Measurements from ENCODE around the gene COPS6. TPM values are rescaled to one million over a fixed set of nuclear protein-coding genes. Genes with fewer than 3 reads are reported as not detected.
A peak's percentile ranks its signal among the peaks of the same experiment; 100 is the strongest.

Gene COPS6
- total and polyA plus RNA-seq, 2 experiments from 2014 or later = 69.6 to 315 TPM

GRCh38 chr7:100119072-100119969 is 30.6 kb downstream of the COPS6 start, which contains the start of the genes CNPY4 and TAF6:
CNPY4 (plus strand) TSS chr7:100119634; CDS start chr7:100119745, 111 bp downstream.
TAF6 (minus strand) TSS chr7:100119358; CDS start chr7:100114209, 5,149 bp downstream.
- H3K4me3 ChIP-seq = peak within 1 kb of the TSS; percentile 88
- H3K4me1 ChIP-seq (ENCODE audit: low read depth) = peaks cover 8% of the 10 kb centered on the region
- no peak for TF ChIP-seq CTCF (IDR thresholded peaks at IDR 0.05; ENCODE audit: low read depth, low read length)
- H3K9me3 ChIP-seq (ENCODE audit: low read depth) = no peaks in the 10 kb centered on the region
- peak; percentile 96 to 98 for DNase-seq (ENCODE audit: low read depth in 1 of 2, low spot score in 1 of 2)
- H3K27ac ChIP-seq = peak within 1 kb of the TSS; percentile 95
- H3K27me3 ChIP-seq = no peaks in the 10 kb centered on the region
- no peaks in the 10 kb centered on the region for H3K36me3 ChIP-seq

GRCh38 chr7:100119970-100120732 is 31.4 kb downstream of the COPS6 start:
- H3K27ac ChIP-seq = peak overlapping the region; percentile 95
- TF ChIP-seq CTCF (IDR thresholded peaks at IDR 0.05; ENCODE audit: low read depth, low read length) = no peak
- H3K4me3 ChIP-seq = peak overlapping the region; percentile 88
- H3K36me3 ChIP-seq = no peaks in the 10 kb centered on the region
- H3K9me3 ChIP-seq (ENCODE audit: low read depth) = no peaks in the 10 kb centered on the region
- peaks cover 8% of the 10 kb centered on the region for H3K4me1 ChIP-seq (ENCODE audit: low read depth)
- DNase-seq (ENCODE audit: low read depth in 1 of 2, low spot score in 1 of 2) = peak; percentile 69 to 72
- H3K27me3 ChIP-seq = no peaks in the 10 kb centered on the region

- no peak for DNase-seq (ENCODE audit: low read depth in 1 of 2, low spot score in 1 of 2)
- H3K27me3 ChIP-seq = no peaks in the 10 kb centered on the region
- H3K9me3 ChIP-seq (ENCODE audit: low read depth) = no peaks in the 10 kb centered on the region
- peaks cover 8% of the 10 kb centered on the region for H3K4me1 ChIP-seq (ENCODE audit: low read depth)
- H3K4me3 ChIP-seq = no peak overlapping the region
- no peak overlapping the region for H3K27ac ChIP-seq
- TF ChIP-seq CTCF (IDR thresholded peaks at IDR 0.05; ENCODE audit: low read depth, low read length) = no peak
- no peaks in the 10 kb centered on the region for H3K36me3 ChIP-seq
Observed at GRCh38 chr7:100120733-100121036, 31.9 kb downstream of the COPS6 start.

GRCh38 chr7:100122067-100122466 is 33.3 kb downstream of the COPS6 start:
- no peak for TF ChIP-seq CTCF (IDR thresholded peaks at IDR 0.05; ENCODE audit: low read depth, low read length)
- Histone ChIP-seq H3K27me3 (no peaks in the 10 kb centered on the region), H3K36me3 (no peaks in the 10 kb centered on the region), H3K4me3 (no peak overlapping the region), H3K9me3 (ENCODE audit: low read depth) (no peaks in the 10 kb centered on the region), H3K27ac (no peak overlapping the region), H3K4me1 (ENCODE audit: low read depth) (peaks cover 8% of the 10 kb centered on the region)
- DNase-seq (ENCODE audit: low read depth in 1 of 2, low spot score in 1 of 2) = no peak

- DNase-seq (ENCODE audit: low read depth in 1 of 2, low spot score in 1 of 2) = no peak
- Histone ChIP-seq H3K4me3 (no peak overlapping the region), H3K36me3 (no peaks in the 10 kb centered on the region), H3K27me3 (no peaks in the 10 kb centered on the region), H3K27ac (no peak overlapping the region), H3K4me1 (ENCODE audit: low read depth) (peaks cover 8% of the 10 kb centered on the region), H3K9me3 (ENCODE audit: low read depth) (no peaks in the 10 kb centered on the region)
- TF ChIP-seq CTCF (IDR thresholded peaks at IDR 0.05; ENCODE audit: low read depth, low read length) = no peak
Observed at GRCh38 chr7:100122568-100122967, 33.8 kb downstream of the COPS6 start.

Measured in cardiac muscle cell (in vitro differentiated cells and primary cell).